OCI-LY7 (cell line): Measurements from ENCODE around the gene PPA1. TPM values are rescaled to one million over a fixed set of nuclear protein-coding genes. Genes with fewer than 3 reads are reported as not detected.

ENCODE experiments used
- BruUV-seq: library from RNA; stranded (reverse); fragments of 400-500 nt; replicated peaks from 2 replicates; lab custom pipeline; 2021; lab: Mats Ljungman, UMichigan
- CTCF ChIA-PET: fragments of 300-600 bp; sonication (Branson Sonifier 250); formaldehyde crosslinking; loops from one replicate; lab custom pipeline; 2022; ENCODE audit warnings: antibody characterized with exemption; ENCODE audit not compliant: unreplicated experiment; lab: Charles Lee
- POLR2A ChIA-PET: fragments of 300-600 bp; sonication (Branson Sonifier 250); formaldehyde crosslinking; loops from one replicate; lab custom pipeline; 2022; ENCODE audit warnings: antibody characterized with exemption; lab: Charles Lee
- DNase-seq: peaks from one replicate; pipeline ENCODE4 v3.0.0-alpha.2; 2015; ENCODE audit warnings: low spot score
- H2AFZ ChIP-seq: fragments of 200-600 bp; sonication (generic), shearing (Covaris generic); 2 replicates; pipeline ENCODE4 v1.6.1; 2014; ENCODE audit warnings: mild to moderate bottlenecking, antibody characterized with exemption, low read length, moderate library complexity
- H3K27ac ChIP-seq: fragments of 200-600 bp; sonication (generic); 2 replicates; pipeline ENCODE4 v1.5.1; 2014; ENCODE audit warnings: mixed run types, low read depth, mild to moderate bottlenecking, moderate library complexity, low read length, inconsistent platforms; ENCODE audit not compliant: poor library complexity, severe bottlenecking
- H3K36me3 ChIP-seq: fragments of 200-600 bp; sonication (generic); 2 replicates; pipeline ENCODE4 v1.6.1; 2014; ENCODE audit warnings: mild to moderate bottlenecking, antibody characterized with exemption, low read length, moderate library complexity, mixed read lengths; ENCODE audit not compliant: insufficient read depth
- H3K4me1 ChIP-seq: fragments of 200-600 bp; sonication (generic); 2 replicates; pipeline ENCODE4 v1.5.1; 2014; ENCODE audit warnings: mild to moderate bottlenecking, low read length; ENCODE audit not compliant: insufficient read depth, poor library complexity, severe bottlenecking
- H3K4me2 ChIP-seq: fragments of 200-600 bp; sonication (generic); 2 replicates; pipeline ENCODE4 v1.6.1; 2014; ENCODE audit warnings: mild to moderate bottlenecking, low read length
- H3K4me3 ChIP-seq: fragments of 200-600 bp; sonication (generic); 2 replicates; pipeline ENCODE4 v1.5.1; 2014; ENCODE audit warnings: mild to moderate bottlenecking, low read depth, low read length; ENCODE audit not compliant: poor library complexity, severe bottlenecking
- H3K79me2 ChIP-seq: fragments of 200-600 bp; sonication (generic); 2 replicates; pipeline ENCODE4 v1.6.1; 2016; ENCODE audit warnings: low read depth, mild to moderate bottlenecking, low read length, moderate library complexity, mixed read lengths; ENCODE audit not compliant: insufficient read depth
- H3K9me2 ChIP-seq: fragments of 200-600 bp; sonication (generic); 2 replicates; pipeline ENCODE4 v1.6.1; 2016; ENCODE audit warnings: mild to moderate bottlenecking, low read length, mixed read lengths; ENCODE audit not compliant: insufficient read depth
- H3K9me3 ChIP-seq: fragments of 200-600 bp; sonication (generic); 2 replicates; pipeline ENCODE4 v1.6.1; 2014; ENCODE audit warnings: mild to moderate bottlenecking, mixed run types, low read length, mixed read lengths
- H4K20me1 ChIP-seq: fragments of 200-600 bp; sonication (generic); 2 replicates; pipeline ENCODE4 v1.6.1; 2014; ENCODE audit warnings: mild to moderate bottlenecking, antibody characterized with exemption, low read length, moderate library complexity, mixed read lengths; ENCODE audit not compliant: insufficient read depth
- CTCF ChIP-seq: fragments of 200-600 bp; sonication (generic); conservative IDR thresholded peaks from 2 replicates; pipeline ENCODE4 v1.5.1; 2014; ENCODE audit warnings: mild to moderate bottlenecking, antibody characterized with exemption, low read length, moderate library complexity, mixed read lengths
- EZH2phosphoT487 ChIP-seq: fragments of 200-600 bp; sonication (generic); IDR thresholded peaks from 2 replicates; pipeline ENCODE4 v1.6.1; 2018; ENCODE audit warnings: low read depth, borderline replicate concordance, mild to moderate bottlenecking, mixed run types, antibody characterized with exemption, low read length, moderate library complexity, mixed read lengths
- intact Hi-C: fragments of 100-400 bp; cut with micrococcal nuclease; formaldehyde crosslinking; loops from one replicate; pipeline ENCODE4 v1.10.0; 2022; ENCODE audit not compliant: unreplicated experiment
- total RNA-seq, 2 experiments: library from RNA; depleted of rRNA in 1 of 2; stranded (reverse); fragments of >200 nt in 1 of 2; shearing (Covaris generic) in 1 of 2; gene quantifications; 2 replicates each; pipeline ENCODE4 v1.2.3, GENCODE V29; 2014 to 2022

PPA1 gene
- total RNA-seq, 2 experiments from 2014 or later, result 215 to 223 TPM

GRCh38 chr10:70270952-70271351, 37.7 kb upstream of the PPA1 start:
- TF ChIP-seq EZH2phosphoT487, result no peak
- no peak for TF ChIP-seq CTCF
- intact Hi-C loops, result loop anchor here (5.0 kb wide), 1 partner anchor 46 kb away; no protein-coding TSS in a partner anchor
- no peaks in the 10 kb centered on the region for H4K20me1 ChIP-seq
- DNase-seq, result peak; percentile 19
- H3K4me2 ChIP-seq, result 0 out of 2 replicates have a peak overlapping the region, but pooled peaks have one; percentile 0
- peaks cover 6% of the 10 kb centered on the region; the same call in 1 of the 2 replicates for H3K9me3 ChIP-seq
- ChIA-PET POLR2A (interaction anchor here (0.6 to 1.1 kb wide), 3 partner anchors 21 to 101 kb away, joined by 3 read pairs; partner anchors contain the start of gene SAR1A), CTCF (no interaction called here)
- no TSS peak for BruUV-seq
- H3K4me1 ChIP-seq, result peaks cover 28% of the 10 kb centered on the region
- H3K27ac ChIP-seq, result no peak overlapping the region
- H3K9me2 ChIP-seq, result no peaks in the 10 kb centered on the region
- H3K36me3 ChIP-seq, result no peaks in the 10 kb centered on the region
- no peaks in the 10 kb centered on the region for H3K79me2 ChIP-seq
- no peak overlapping the region; the same call in 1 of the 2 replicates for H2AFZ ChIP-seq
- no peak overlapping the region for H3K4me3 ChIP-seq

GRCh38 chr10:70269741-70270140, 36.5 kb upstream of the PPA1 start:
- Histone ChIP-seq H3K4me3 (no peak overlapping the region), H3K4me1 (peaks cover 35% of the 10 kb centered on the region), H3K9me3 (no peaks in the 10 kb centered on the region), H3K27ac (no peak overlapping the region), H3K4me2 (no peak overlapping the region), H3K36me3 (no peaks in the 10 kb centered on the region), H3K79me2 (no peaks in the 10 kb centered on the region), H2AFZ (no peak overlapping the region), H4K20me1 (no peaks in the 10 kb centered on the region), H3K9me2 (no peaks in the 10 kb centered on the region)
- CTCF ChIA-PET, result no interaction called here
- BruUV-seq, result no TSS peak
- TF ChIP-seq EZH2phosphoT487, result no peak
- no peak for TF ChIP-seq CTCF
- POLR2A ChIA-PET, result no interaction called here
- intact Hi-C loops, result loop anchor here (5.0 kb wide), 1 partner anchor 48 kb away; no protein-coding TSS in a partner anchor
- DNase-seq, result no peak

- Histone ChIP-seq H3K79me2 (no peaks in the 10 kb centered on the region), H2AFZ (no peak overlapping the region; the same call in 1 of the 2 replicates), H4K20me1 (no peaks in the 10 kb centered on the region), H3K9me2 (no peaks in the 10 kb centered on the region), H3K4me3 (no peak overlapping the region), H3K4me2 (no peak overlapping the region), H3K9me3 (no peaks in the 10 kb centered on the region), H3K36me3 (no peaks in the 10 kb centered on the region), H3K27ac (no peak overlapping the region), H3K4me1 (peaks cover 31% of the 10 kb centered on the region)
- ChIA-PET POLR2A (interaction anchor here (2.2 kb wide), 1 partner anchor 86 kb away, joined by 6 read pairs; no protein-coding TSS in a partner anchor), CTCF (interaction anchor here (0.9 to 1.3 kb wide), 2 partner anchors 93 to 97 kb away, joined by 3 to 4 read pairs; no protein-coding TSS in a partner anchor)
- intact Hi-C loops, result no loop called here
- no TSS peak for BruUV-seq
- TF ChIP-seq CTCF (no peak), EZH2phosphoT487 (no peak)
- DNase-seq, result no peak
These were observed 35.1 kb upstream of the PPA1 start for GRCh38 chr10:70268376-70268775.
